Sigmoid colon (tissue), 7 donors: ENCODE measurements around the gene CBX2. TPM values are rescaled to one million over a fixed set of nuclear protein-coding genes. Genes with fewer than 3 reads are reported as not detected.

ENCODE experiments used
- DNase-seq: peaks from one replicate; pipeline ENCODE4 v3.0.0-alpha.2; 2019
- H3K27ac ChIP-seq, 4 donors: fragments of 200-600 bp; sonication (generic); one replicate each; pipeline ENCODE4 v1.5.1; 2016 to 2019; ENCODE audit warnings: mild to moderate bottlenecking in 1 of 4
- H3K27me3 ChIP-seq, 3 donors: fragments of 200-600 bp; sonication (generic); one replicate each; pipeline ENCODE4 v1.5.1; 2019; ENCODE audit warnings: mild to moderate bottlenecking in 1 of 3
- H3K36me3 ChIP-seq, 4 donors: fragments of 200-600 bp; sonication (generic); one replicate each; pipeline ENCODE4 v1.5.1; 2016 to 2019
- H3K4me1 ChIP-seq, 4 donors: fragments of 200-600 bp; sonication (generic); one replicate each; pipeline ENCODE4 v1.5.1; 2017 to 2019
- H3K4me3 ChIP-seq, 4 donors: fragments of 200-600 bp; sonication (generic); one replicate each; pipeline ENCODE4 v1.5.1; 2017 to 2019; ENCODE audit warnings: mild to moderate bottlenecking in 2 of 4, moderate library complexity in 1 of 4
- H3K9me3 ChIP-seq, 4 donors: fragments of 200-600 bp in 3 of 4; sonication (generic) in 3 of 4; one replicate each; pipeline versions ENCODE4 v1.5.1 to v1.6.1; 2013 to 2019
- CTCF ChIP-seq, 4 experiments: fragments of 450-650 bp in 3 of 4; fragments of 200-600 bp in 1 of 4; IDR thresholded peaks; one replicate each; pipeline ENCODE4 v1.5.1; 2016 to 2019; ENCODE audit warnings: antibody characterized with exemption in 4 of 4, mild to moderate bottlenecking in 3 of 4, moderate library complexity in 2 of 4
- EP300 ChIP-seq, 4 donors: sonication (generic); formaldehyde crosslinking; IDR thresholded peaks; one replicate each; pipeline ENCODE4 v1.6.1; 2017; ENCODE audit warnings: antibody characterized with exemption in 4 of 4
- POLR2A ChIP-seq, 2 donors: fragments of 450-650 bp; IDR thresholded peaks; one replicate each; pipeline ENCODE4 v1.6.1; 2016; ENCODE audit warnings: antibody characterized with exemption in 2 of 2, mild to moderate bottlenecking in 2 of 2, moderate library complexity in 2 of 2
- POLR2AphosphoS5 ChIP-seq, 4 donors: sonication (generic); formaldehyde crosslinking; IDR thresholded peaks; one replicate each; pipeline ENCODE4 v1.6.1; 2017; ENCODE audit warnings: antibody characterized with exemption in 4 of 4
- WGBS, 2 donors: extraction: QIAGEN DNeasy Blood & Tissue Kit; methylation state at CpG; one replicate each; pipeline ENCODE4 v1.1.7; 2013; 5-methylcytosine and 5-hydroxymethylcytosine counted together
- intact Hi-C: fragments of 100-400 bp; cut with DNase I; formaldehyde crosslinking; loops from one replicate; pipeline ENCODE4 v1.15.1; 2023
- polyA plus RNA-seq, 3 donors: library from polyadenylated mRNA; stranded (reverse); fragments of 200-250 nt; gene quantifications; one replicate each; pipeline ENCODE4 v1.2.3, GENCODE V29; 2013
- total RNA-seq, 4 donors: library from RNA; depleted of rRNA; stranded (reverse); fragments of >200 nt; gene quantifications; one replicate each; pipeline ENCODE4 v1.1.0, GENCODE V29; 2016
- donor health status: healthy with polysubstance abuse.
- donor health status: Bipolar disorder and iron deficiency.
- donor health status: healthy.

Gene CBX2
- total and polyA plus RNA-seq, 7 donors: under 0.01 to 2.0 (median 0.34) TPM; not detected in 1

DNA sequence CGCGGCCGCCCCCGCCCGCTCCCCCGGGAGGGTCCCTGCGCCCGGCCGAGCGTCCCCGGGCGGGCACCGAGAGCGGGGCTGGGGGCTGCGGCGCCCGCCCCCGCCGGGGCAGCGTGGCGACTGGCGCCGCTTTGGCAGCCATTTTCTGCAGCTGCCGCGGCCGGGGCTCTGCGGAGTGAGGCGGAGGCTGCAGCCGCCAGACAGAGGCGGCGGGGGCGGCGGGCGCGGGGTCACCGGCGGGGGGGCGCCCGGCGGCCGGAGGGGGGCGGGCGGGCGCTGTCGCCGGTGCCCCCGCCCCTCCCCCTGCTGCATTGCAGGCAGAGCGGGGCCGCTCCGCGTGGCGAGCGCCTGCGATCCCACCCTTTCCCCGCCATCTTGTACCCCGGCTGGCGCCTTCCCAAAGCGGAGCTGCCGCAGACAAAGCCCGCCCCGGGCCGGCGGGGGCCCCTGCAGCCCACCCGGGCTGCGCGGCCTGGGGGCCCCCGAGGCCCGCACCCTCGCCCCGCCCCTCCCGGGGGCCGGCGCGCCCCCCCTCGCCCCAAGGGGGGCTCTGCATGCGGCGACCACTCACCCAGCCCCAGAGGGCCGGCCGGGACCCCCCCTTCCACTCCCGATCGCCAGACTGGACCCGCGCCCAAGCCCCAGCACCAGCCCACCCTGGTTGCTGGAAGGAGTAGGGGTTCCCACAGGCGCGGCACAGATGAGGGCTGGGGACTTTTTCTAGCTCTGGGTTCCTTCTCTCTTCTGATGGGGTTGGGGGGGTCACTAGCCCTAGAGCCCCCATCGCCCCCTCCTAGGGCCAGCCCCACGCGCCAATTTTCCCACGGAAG lies 35.6 kb downstream of the CBX2 start:
- TF ChIP-seq POLR2AphosphoS5 (IDR thresholded peaks at IDR 0.05) (no peak), CTCF (IDR thresholded peaks at IDR 0.05) (no peak)
- Histone ChIP-seq H3K36me3 (no peaks in the 10 kb centered on the region), H3K4me3 (peak overlapping the region in 3 of 4 donors; percentile 30 to 38 (median 36)), H3K27me3 (peaks cover 68 to 89% (median 79%) of the 10 kb centered on the region in 3 donors), H3K4me1 (peaks cover 0 to 57% (median 55%) of the 10 kb centered on the region in 4 donors), H3K9me3 (no peaks in the 10 kb centered on the region), H3K27ac (no peak overlapping the region)
- 1 to 2% methylated on average over 89 of the region's 89 CpGs for WGBS, 2 donors
- intact Hi-C loops: no loop called here
- DNase-seq: no peak

DNA sequence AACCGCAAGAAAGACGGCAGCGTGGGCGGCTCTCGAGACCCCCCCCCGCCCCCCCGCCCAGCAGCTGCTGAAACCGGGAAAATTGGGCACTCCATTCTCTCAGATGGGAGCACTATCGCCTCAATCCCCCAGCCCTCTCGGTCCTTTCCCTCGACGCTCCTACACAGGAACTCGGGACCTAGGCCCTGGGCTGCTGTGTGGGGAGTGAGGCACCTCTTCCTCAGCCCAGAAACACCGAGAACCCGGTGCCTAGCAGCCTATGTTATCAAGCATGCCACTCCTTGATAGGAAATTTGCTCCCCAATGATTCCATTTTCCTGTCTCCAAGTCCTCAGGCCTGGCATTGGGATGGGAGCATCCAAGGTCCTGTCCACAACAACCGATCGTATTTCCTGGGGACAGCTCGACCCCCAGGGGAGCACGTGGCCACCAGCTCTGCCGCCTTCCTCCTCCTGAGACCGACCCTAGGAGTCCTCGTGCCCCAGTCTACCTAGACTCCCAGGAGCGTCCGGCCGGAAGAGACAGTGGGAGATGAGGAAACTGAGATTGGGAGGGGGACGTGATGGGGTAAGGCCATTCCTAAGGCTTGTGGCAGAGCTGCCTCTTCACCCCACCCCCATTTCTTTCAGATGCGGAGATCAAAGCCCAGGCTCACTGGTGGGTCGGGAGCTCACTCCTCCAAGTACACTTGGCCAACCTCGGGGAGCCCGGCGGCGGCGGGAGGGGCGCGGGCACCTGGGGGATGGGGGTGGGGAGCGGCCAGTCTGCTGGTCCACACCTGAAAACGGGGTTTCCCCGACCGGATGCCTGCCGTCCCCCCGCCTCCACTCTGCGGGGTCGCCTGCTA lies 36.4 kb downstream of the CBX2 start:
- no peak for DNase-seq
- no peak overlapping the region for H3K27ac ChIP-seq
- H3K4me1 ChIP-seq: peaks cover 0 to 57% (median 55%) of the 10 kb centered on the region in 4 donors
- WGBS, 2 donors: 15 to 21% methylated on average over 43 of the region's 43 CpGs
- H3K4me3 ChIP-seq: peak overlapping the region in 2 of 4 donors; percentile 22 to 27
- intact Hi-C loops: no loop called here
- H3K27me3 ChIP-seq: peaks cover 60 to 81% (median 70%) of the 10 kb centered on the region in 3 donors
- TF ChIP-seq POLR2AphosphoS5 (IDR thresholded peaks at IDR 0.05): no peak
- no peak for TF ChIP-seq POLR2A (IDR thresholded peaks at IDR 0.05)
- no peak for TF ChIP-seq EP300 (IDR thresholded peaks at IDR 0.05)
- no peak for TF ChIP-seq CTCF (IDR thresholded peaks at IDR 0.05)
- H3K36me3 ChIP-seq: no peaks in the 10 kb centered on the region
- no peaks in the 10 kb centered on the region for H3K9me3 ChIP-seq

- H3K4me3 ChIP-seq: peak overlapping the region in 2 of 4 donors; percentile 22 to 27
- no peaks in the 10 kb centered on the region for H3K9me3 ChIP-seq
- H3K27me3 ChIP-seq: peaks cover 54 to 72% (median 65%) of the 10 kb centered on the region in 3 donors
- TF ChIP-seq EP300 (IDR thresholded peaks at IDR 0.05) (no peak), CTCF (IDR thresholded peaks at IDR 0.05) (no peak), POLR2AphosphoS5 (IDR thresholded peaks at IDR 0.05) (peak in 1 of 4 donors; percentile 10)
- peaks cover 0 to 50% (median 48%) of the 10 kb centered on the region in 4 donors for H3K4me1 ChIP-seq
- H3K36me3 ChIP-seq: no peaks in the 10 kb centered on the region
- H3K27ac ChIP-seq: no peak overlapping the region
- WGBS, 2 donors: 3 to 5% methylated on average over 96 of the region's 96 CpGs
- intact Hi-C loops: no loop called here
- peak; percentile 69 for DNase-seq
Measured at GRCh38 chr17:79814974-79815835, 37.3 kb downstream of the CBX2 start.

DNA sequence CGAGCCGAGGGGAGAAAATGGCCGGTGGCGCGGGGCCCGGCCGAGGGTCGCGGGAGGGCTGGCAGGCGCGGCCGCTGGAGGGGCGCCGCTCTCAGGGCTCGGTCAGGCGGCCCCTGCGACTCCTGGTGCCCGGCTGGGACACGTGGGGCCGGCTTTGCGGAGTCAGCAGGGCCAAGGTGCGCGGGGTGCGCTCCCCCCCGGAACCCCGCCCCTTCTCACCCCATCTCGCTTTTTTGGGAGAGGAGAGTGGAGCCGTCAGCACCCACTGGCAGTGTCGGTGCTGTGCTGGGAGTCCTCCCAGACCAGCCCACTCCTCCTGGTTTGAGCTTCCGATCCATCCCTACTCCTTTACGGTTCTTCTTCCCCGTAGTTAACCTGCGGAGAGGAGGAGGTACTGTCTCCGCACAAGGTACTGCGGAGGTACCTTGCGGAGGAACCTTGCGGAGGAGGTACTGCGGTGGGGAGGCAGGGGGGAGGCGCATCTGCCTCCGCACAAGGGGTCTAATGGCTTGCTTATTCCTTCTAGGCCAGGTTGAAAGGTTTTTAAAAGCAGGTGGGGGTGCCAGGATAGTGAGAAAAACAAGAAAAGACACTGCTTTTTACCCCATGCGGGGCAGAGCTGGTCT lies 38.0 kb downstream of the CBX2 start:
- Histone ChIP-seq H3K27me3 (peaks cover 49 to 65% (median 58%) of the 10 kb centered on the region in 3 donors), H3K4me1 (peaks cover 0 to 43% (median 40%) of the 10 kb centered on the region in 4 donors), H3K4me3 (no peak overlapping the region), H3K36me3 (no peaks in the 10 kb centered on the region), H3K9me3 (no peaks in the 10 kb centered on the region), H3K27ac (no peak overlapping the region)
- 41 to 47% methylated on average over 41 of the region's 41 CpGs for WGBS, 2 donors
- TF ChIP-seq POLR2A (IDR thresholded peaks at IDR 0.05) (no peak), CTCF (IDR thresholded peaks at IDR 0.05) (no peak), POLR2AphosphoS5 (IDR thresholded peaks at IDR 0.05) (no peak), EP300 (IDR thresholded peaks at IDR 0.05) (no peak)
- intact Hi-C loops: no loop called here
- DNase-seq: no peak
